Measurements from ENCODE around the gene CTIF. TPM values are rescaled to one million over a fixed set of nuclear protein-coding genes. Genes with fewer than 3 reads are reported as not detected.

The CTIF gene
- total RNA-seq, 2 experiments from 2014 or later: 5.7 to 5.9 TPM

DNA sequence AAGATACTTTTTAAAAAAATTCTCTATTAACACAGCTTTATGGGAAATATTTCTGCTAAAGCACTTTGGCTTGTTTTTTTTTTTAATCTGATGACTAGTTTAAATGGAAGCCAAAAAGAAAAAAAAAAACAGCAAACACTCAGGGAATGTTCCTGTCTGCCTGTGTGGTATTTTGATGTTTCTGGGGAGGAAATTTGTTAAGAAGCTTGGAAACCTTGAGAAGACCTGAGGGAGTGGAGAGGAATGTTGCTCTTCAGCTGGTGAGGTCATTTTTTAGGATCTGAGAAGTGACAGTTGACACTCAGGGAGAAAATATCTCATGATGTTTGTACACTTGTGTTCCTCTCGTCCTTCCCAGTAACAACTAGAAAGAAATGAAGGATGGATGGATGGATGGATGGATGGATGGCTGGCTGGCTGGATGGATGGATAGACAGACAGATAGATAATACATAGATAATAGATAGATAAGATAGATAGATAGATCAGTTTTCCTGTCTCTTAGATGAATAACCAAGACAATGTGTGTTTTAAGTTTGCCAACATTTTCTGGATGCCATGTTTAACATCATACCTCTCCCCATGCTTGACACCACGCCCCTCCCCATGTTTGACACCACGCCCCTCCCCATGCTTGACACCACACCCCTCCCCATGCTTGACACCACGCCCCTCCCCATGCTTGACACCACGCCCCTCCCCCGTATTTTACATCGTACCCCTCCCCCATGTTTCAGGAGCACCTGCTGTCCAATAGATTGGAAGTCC is 84.8 kb downstream of the CTIF start:
- no peak overlapping the region for H3K27ac Mint-ChIP-seq
- DNase-seq: no peak
- CTCF ChIA-PET: no interaction called here
- H3K36me3 Mint-ChIP-seq: no peaks in the 10 kb centered on the region
- no peaks in the 10 kb centered on the region for H3K27me3 Mint-ChIP-seq
- ATAC-seq: no peak
- H3K9me3 Mint-ChIP-seq (ENCODE audit: low read depth): no peaks in the 10 kb centered on the region
- peaks cover 4% of the 10 kb centered on the region for H3K4me1 Mint-ChIP-seq
- H3K4me3 Mint-ChIP-seq: no peak overlapping the region

DNA sequence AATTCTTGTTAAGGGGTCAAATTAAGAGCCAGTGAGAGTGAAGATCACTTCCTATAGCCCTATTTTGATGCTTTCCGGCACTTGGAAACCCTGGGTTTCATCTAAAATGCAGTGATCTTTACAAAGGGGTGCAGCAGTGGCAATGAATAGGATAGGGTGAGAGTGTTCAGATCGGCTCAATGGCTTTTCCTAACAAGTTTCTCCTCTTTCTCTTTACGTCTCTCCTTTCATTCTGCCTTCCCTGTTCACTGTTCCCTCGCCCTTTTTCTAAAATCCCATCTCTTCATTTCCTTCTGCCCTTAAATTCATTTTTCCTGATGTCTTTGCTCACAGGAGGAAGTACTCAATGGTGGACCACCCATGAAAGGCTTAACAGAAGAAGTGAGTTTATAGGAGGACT is 86.0 kb downstream of the CTIF start:
- ATAC-seq (no peak), DNase-seq (no peak)
- no peaks in the 10 kb centered on the region for H3K9me3 Mint-ChIP-seq (ENCODE audit: low read depth)
- H3K36me3 Mint-ChIP-seq: no peaks in the 10 kb centered on the region
- no peak overlapping the region for H3K4me3 Mint-ChIP-seq
- no peaks in the 10 kb centered on the region for H3K27me3 Mint-ChIP-seq
- CTCF ChIA-PET: no interaction called here
- no peaks in the 10 kb centered on the region for H3K4me1 Mint-ChIP-seq
- H3K27ac Mint-ChIP-seq: no peak overlapping the region

GRCh38 chr18:48627216-48627615 is 88.4 kb downstream of the CTIF start:
- DNase-seq (no peak), ATAC-seq (no peak)
- Mint-ChIP-seq H3K4me3 (no peak overlapping the region), H3K9me3 (ENCODE audit: low read depth) (no peaks in the 10 kb centered on the region), H3K27me3 (no peaks in the 10 kb centered on the region), H3K4me1 (no peaks in the 10 kb centered on the region), H3K36me3 (no peaks in the 10 kb centered on the region), H3K27ac (no peak overlapping the region)
- CTCF ChIA-PET: no interaction called here

DNA sequence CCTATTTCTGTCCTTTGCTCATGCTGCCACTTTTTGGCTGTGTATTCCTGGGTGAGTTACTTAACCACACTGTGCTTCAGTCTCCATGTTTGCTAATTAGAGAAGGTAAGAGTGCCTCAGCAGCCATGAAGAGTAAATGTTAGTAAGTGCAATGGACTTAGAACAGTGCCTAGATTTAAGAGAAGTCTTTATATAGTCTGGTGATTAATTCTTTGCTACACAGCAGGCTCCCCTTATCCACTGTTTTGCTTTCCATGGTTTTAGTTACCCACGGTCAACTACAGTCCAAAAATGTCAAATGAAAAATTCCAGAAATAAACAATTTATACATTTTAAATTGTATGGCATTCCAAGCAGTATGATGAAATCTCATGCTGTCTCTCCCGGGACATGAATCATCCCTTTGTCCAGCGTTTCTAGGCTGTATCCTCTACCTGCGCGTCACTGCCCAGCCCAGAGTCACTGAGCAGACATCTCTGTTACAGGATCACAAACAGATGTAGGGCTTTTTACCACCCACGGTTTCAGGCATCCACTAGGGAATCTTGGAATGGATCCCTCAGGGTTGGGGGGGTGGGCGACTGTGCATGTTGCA is 91.0 kb downstream of the CTIF start:
- no peaks in the 10 kb centered on the region for H3K27me3 Mint-ChIP-seq
- no peaks in the 10 kb centered on the region for H3K4me1 Mint-ChIP-seq
- H3K36me3 Mint-ChIP-seq: no peaks in the 10 kb centered on the region
- ATAC-seq (no peak), DNase-seq (no peak)
- H3K4me3 Mint-ChIP-seq: no peak overlapping the region
- H3K9me3 Mint-ChIP-seq (ENCODE audit: low read depth): no peaks in the 10 kb centered on the region
- CTCF ChIA-PET: interaction anchor here (0.8 kb wide), 1 partner anchor 21 kb away, joined by 3 read pairs; no protein-coding TSS in a partner anchor
- no peak overlapping the region for H3K27ac Mint-ChIP-seq

DNA sequence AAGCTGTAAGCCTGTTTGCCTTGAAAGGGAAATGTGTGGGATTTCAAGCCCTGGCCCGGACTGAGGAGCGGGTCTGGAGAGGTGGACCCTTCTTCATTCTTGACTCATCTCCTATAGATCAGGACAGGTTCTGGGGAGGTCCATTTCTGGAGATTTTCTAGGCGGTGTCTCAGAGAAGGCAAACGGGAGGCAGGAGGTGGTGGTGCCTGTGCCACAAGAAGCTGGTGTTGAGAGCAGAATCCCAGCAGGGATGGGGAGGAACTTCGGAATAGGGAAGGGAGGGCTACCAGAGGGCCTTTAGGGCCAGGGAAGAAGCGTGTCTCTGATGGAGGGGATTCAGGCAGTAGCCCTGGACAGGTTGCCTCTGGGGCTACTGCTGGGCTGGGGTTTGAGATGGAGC is 93.0 kb downstream of the CTIF start:
- Mint-ChIP-seq H3K4me3 (no peak overlapping the region), H3K4me1 (no peaks in the 10 kb centered on the region), H3K27ac (no peak overlapping the region), H3K36me3 (no peaks in the 10 kb centered on the region), H3K9me3 (ENCODE audit: low read depth) (no peaks in the 10 kb centered on the region), H3K27me3 (no peaks in the 10 kb centered on the region)
- CTCF ChIA-PET: no interaction called here
- no peak for DNase-seq
- ATAC-seq: no peak

- Mint-ChIP-seq H3K36me3 (no peaks in the 10 kb centered on the region), H3K9me3 (ENCODE audit: low read depth) (no peaks in the 10 kb centered on the region), H3K4me3 (no peak overlapping the region), H3K27ac (no peak overlapping the region), H3K27me3 (no peaks in the 10 kb centered on the region), H3K4me1 (no peaks in the 10 kb centered on the region)
- CTCF ChIA-PET: no interaction called here
- ATAC-seq (no peak), DNase-seq (no peak)
Observed at GRCh38 chr18:48632676-48633257, 93.9 kb downstream of the CTIF start.

DNA sequence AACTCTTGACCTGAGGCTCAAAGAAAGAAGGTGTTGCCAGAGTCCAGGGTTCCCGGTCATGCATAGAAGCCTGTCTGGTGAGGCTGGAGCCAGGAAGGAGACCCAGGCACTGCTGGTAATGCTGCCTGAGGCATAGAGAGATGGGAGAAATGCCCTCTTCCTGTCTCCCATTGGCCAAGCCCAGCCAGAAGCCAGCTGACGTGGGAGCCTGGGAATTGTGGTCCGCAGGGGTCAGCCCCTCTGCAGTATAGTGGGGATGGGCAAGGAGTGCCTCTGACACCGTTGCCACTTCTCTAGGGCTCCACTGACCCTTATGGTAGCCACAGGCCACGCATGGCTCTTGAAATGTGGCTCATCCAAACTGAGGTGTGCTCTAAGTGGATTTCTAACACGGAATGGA is 95.7 kb downstream of the CTIF start:
- CTCF ChIA-PET: no interaction called here
- DNase-seq: no peak
- ATAC-seq: no peak
- Mint-ChIP-seq H3K27ac (no peak overlapping the region), H3K4me3 (no peak overlapping the region), H3K36me3 (no peaks in the 10 kb centered on the region), H3K4me1 (no peaks in the 10 kb centered on the region), H3K27me3 (no peaks in the 10 kb centered on the region), H3K9me3 (ENCODE audit: low read depth) (no peaks in the 10 kb centered on the region)

DNA sequence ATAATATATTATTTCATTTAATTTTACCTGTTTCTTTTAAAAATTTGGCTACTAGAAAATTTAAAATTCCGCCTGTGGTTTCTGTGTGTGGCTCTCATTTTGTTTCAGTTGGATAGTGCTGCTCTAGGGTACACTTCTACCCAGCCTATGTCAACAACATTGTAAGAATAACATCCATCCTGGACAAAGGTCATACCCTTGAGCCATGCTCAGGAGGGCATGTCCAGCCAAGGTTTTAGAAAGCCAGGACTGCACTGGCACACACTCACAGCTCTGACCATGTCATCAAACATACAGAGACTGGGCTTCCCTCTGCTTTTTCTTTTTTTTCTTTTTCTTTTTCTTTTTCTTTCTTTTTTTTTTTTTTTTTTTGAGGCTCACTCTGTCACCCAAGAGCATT is 96.1 kb downstream of the CTIF start:
- H3K4me1 Mint-ChIP-seq: no peaks in the 10 kb centered on the region
- H3K9me3 Mint-ChIP-seq (ENCODE audit: low read depth): no peaks in the 10 kb centered on the region
- H3K36me3 Mint-ChIP-seq: no peaks in the 10 kb centered on the region
- no peak for ATAC-seq
- no peaks in the 10 kb centered on the region for H3K27me3 Mint-ChIP-seq
- DNase-seq: no peak
- H3K27ac Mint-ChIP-seq: no peak overlapping the region
- CTCF ChIA-PET: interaction anchor here (1.4 kb wide), 1 partner anchor 159 kb away, joined by 3 read pairs; no protein-coding TSS in a partner anchor
- no peak overlapping the region for H3K4me3 Mint-ChIP-seq

DNA sequence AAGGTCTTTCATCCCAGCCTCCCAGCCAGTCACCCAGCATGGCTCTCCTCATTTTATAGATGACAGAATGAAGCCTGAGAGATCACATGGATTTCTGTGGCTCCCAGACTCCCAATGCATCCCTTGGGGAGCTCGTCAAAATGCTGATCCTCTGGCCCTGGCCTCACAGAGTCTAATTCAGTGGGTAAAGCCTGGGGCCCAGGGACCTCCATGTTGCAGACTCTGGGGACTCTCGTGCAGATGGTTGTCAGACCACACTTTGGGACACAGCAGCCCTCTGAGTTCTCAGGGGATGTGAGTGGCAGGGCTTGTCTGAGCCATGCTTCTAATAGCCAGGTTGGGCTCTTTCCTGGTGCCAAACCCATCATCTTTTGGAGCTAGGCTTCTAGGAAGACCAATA is 97.0 kb downstream of the CTIF start:
- CTCF ChIA-PET: interaction anchor here (1.4 kb wide), 1 partner anchor 160 kb away, joined by 3 read pairs; no protein-coding TSS in a partner anchor
- DNase-seq (no peak), ATAC-seq (no peak)
- Mint-ChIP-seq H3K27ac (no peak overlapping the region), H3K4me3 (no peak overlapping the region), H3K36me3 (no peaks in the 10 kb centered on the region), H3K4me1 (no peaks in the 10 kb centered on the region), H3K27me3 (no peaks in the 10 kb centered on the region), H3K9me3 (ENCODE audit: low read depth) (no peaks in the 10 kb centered on the region)

GRCh38 chr18:48636436-48636835 is 97.6 kb downstream of the CTIF start:
- H3K9me3 Mint-ChIP-seq (ENCODE audit: low read depth): no peaks in the 10 kb centered on the region
- no peak for ATAC-seq
- H3K4me3 Mint-ChIP-seq: no peak overlapping the region
- H3K4me1 Mint-ChIP-seq: no peaks in the 10 kb centered on the region
- no peaks in the 10 kb centered on the region for H3K27me3 Mint-ChIP-seq
- no peak overlapping the region for H3K27ac Mint-ChIP-seq
- H3K36me3 Mint-ChIP-seq: no peaks in the 10 kb centered on the region
- CTCF ChIA-PET: interaction anchor here (1.4 kb wide), 1 partner anchor 161 kb away, joined by 3 read pairs; no protein-coding TSS in a partner anchor
- no peak for DNase-seq

GRCh38 chr18:48637081-48637990 is 98.5 kb downstream of the CTIF start:
- Mint-ChIP-seq H3K9me3 (ENCODE audit: low read depth) (no peaks in the 10 kb centered on the region), H3K4me3 (no peak overlapping the region), H3K27me3 (no peaks in the 10 kb centered on the region), H3K4me1 (no peaks in the 10 kb centered on the region), H3K36me3 (no peaks in the 10 kb centered on the region), H3K27ac (no peak overlapping the region)
- CTCF ChIA-PET: no interaction called here
- no peak for ATAC-seq
- DNase-seq: no peak

- no peak overlapping the region for H3K27ac Mint-ChIP-seq
- DNase-seq (no peak), ATAC-seq (no peak)
- no peaks in the 10 kb centered on the region for H3K36me3 Mint-ChIP-seq
- H3K9me3 Mint-ChIP-seq (ENCODE audit: low read depth): no peaks in the 10 kb centered on the region
- CTCF ChIA-PET: no interaction called here
- no peaks in the 10 kb centered on the region for H3K27me3 Mint-ChIP-seq
- no peaks in the 10 kb centered on the region for H3K4me1 Mint-ChIP-seq
- no peak overlapping the region for H3K4me3 Mint-ChIP-seq
Observed at GRCh38 chr18:48638451-48638850, 99.6 kb downstream of the CTIF start.
